Measurements from ENCODE around the gene ITIH6. TPM values are rescaled to one million over a fixed set of nuclear protein-coding genes. Genes with fewer than 3 reads are reported as not detected.

The ITIH6 gene
- total and polyA plus RNA-seq, 4 donors = 0.09 to 0.22 (median 0.10) TPM; not detected in 1

DNA sequence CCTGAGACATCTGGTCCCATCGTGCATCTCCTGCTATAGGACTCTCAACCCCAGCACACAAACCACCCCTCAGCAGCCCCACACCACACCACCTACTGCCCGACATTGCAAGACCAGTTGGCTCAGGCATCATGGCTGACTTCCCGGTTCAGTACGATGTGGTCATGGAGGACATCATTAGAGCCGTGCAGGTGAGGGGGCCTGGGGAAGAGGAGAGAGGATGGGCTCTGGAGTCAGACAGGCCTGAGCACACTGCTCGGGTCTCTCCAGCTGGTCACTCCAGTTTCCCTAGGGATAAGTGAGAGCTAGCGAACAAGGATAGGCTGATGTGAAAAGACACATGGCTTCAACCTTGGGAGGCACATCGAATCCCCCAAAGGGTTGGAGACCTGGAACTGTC, 26.7 kb upstream of the ITIH6 start:
- H3K4me3 ChIP-seq (ENCODE audit: low read depth, low read length) = no peak overlapping the region
- no peaks in the 10 kb centered on the region for H3K9me3 ChIP-seq (ENCODE audit: control insufficient read depth, insufficient read depth, low read length)
- H3K27me3 ChIP-seq (ENCODE audit: control insufficient read depth, insufficient read depth, low read length) = no peaks in the 10 kb centered on the region
- DNase-seq (ENCODE audit: low read depth in 4 of 6, low spot score in 6 of 6) = no peak
- no peak overlapping the region for H3K27ac ChIP-seq (ENCODE audit: low read depth, low read length)
- H3K4me1 ChIP-seq (ENCODE audit: control insufficient read depth, insufficient read depth, low read length) = peaks cover 4% of the 10 kb centered on the region
- 86% methylated on average over 7 of the region's 8 CpGs for WGBS (ENCODE audit: insufficient coverage)
- H3K36me3 ChIP-seq (ENCODE audit: control insufficient read depth, insufficient read depth, low read length) = no peaks in the 10 kb centered on the region

GRCh38 chrX:54824195-54824594, 26.1 kb upstream of the ITIH6 start:
- H3K36me3 ChIP-seq (ENCODE audit: control insufficient read depth, insufficient read depth, low read length) = no peaks in the 10 kb centered on the region
- no peak overlapping the region for H3K27ac ChIP-seq (ENCODE audit: low read depth, low read length)
- WGBS (ENCODE audit: insufficient coverage) = 75% methylated on average over 2 of the region's 5 CpGs
- H3K4me1 ChIP-seq (ENCODE audit: control insufficient read depth, insufficient read depth, low read length) = peaks cover 4% of the 10 kb centered on the region
- no peak overlapping the region for H3K4me3 ChIP-seq (ENCODE audit: low read depth, low read length)
- DNase-seq (ENCODE audit: low read depth in 4 of 6, low spot score in 6 of 6) = no peak
- no peaks in the 10 kb centered on the region for H3K9me3 ChIP-seq (ENCODE audit: control insufficient read depth, insufficient read depth, low read length)
- no peaks in the 10 kb centered on the region for H3K27me3 ChIP-seq (ENCODE audit: control insufficient read depth, insufficient read depth, low read length)

DNA sequence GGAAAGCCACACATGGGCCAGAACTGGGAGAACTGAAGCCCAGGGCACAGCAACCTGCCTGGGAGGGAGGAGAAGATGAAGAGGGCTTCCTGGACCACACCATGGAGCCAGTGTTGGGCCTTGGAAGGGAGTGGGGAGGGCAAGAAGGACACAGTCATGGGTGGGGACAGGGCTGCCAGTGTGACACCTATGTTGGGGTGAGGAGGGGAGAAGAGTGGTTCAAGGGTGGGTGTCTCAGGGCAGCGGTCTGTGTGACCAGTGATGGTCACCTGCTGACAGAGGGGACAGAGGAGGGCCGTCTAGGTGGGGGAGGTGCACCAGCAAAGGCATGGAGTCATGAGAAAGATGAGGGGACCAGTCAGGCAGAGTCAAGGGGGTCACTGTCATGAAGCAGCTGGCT, 23.3 kb upstream of the ITIH6 start:
- no peaks in the 10 kb centered on the region for H3K27me3 ChIP-seq (ENCODE audit: control insufficient read depth, insufficient read depth, low read length)
- 57% methylated on average over 2 of the region's 2 CpGs for WGBS (ENCODE audit: insufficient coverage)
- H3K4me1 ChIP-seq (ENCODE audit: control insufficient read depth, insufficient read depth, low read length) = peaks cover 4% of the 10 kb centered on the region
- H3K4me3 ChIP-seq (ENCODE audit: low read depth, low read length) = no peak overlapping the region
- peaks cover 4% of the 10 kb centered on the region for H3K36me3 ChIP-seq (ENCODE audit: control insufficient read depth, insufficient read depth, low read length)
- H3K9me3 ChIP-seq (ENCODE audit: control insufficient read depth, insufficient read depth, low read length) = no peaks in the 10 kb centered on the region
- DNase-seq (ENCODE audit: low read depth in 4 of 6, low spot score in 6 of 6) = no peak
- H3K27ac ChIP-seq (ENCODE audit: low read depth, low read length) = no peak overlapping the region

- 72% methylated on average over 5 of the region's 7 CpGs for WGBS (ENCODE audit: insufficient coverage)
- H3K27ac ChIP-seq (ENCODE audit: low read depth, low read length) = no peak overlapping the region
- H3K27me3 ChIP-seq (ENCODE audit: control insufficient read depth, insufficient read depth, low read length) = no peaks in the 10 kb centered on the region
- no peaks in the 10 kb centered on the region for H3K9me3 ChIP-seq (ENCODE audit: control insufficient read depth, insufficient read depth, low read length)
- no peak for DNase-seq (ENCODE audit: low read depth in 4 of 6, low spot score in 6 of 6)
- no peak overlapping the region for H3K4me3 ChIP-seq (ENCODE audit: low read depth, low read length)
- peaks cover 5% of the 10 kb centered on the region for H3K36me3 ChIP-seq (ENCODE audit: control insufficient read depth, insufficient read depth, low read length)
- peaks cover 4% of the 10 kb centered on the region for H3K4me1 ChIP-seq (ENCODE audit: control insufficient read depth, insufficient read depth, low read length)
Measured at GRCh38 chrX:54820737-54821136, 22.7 kb upstream of the ITIH6 start.

DNA sequence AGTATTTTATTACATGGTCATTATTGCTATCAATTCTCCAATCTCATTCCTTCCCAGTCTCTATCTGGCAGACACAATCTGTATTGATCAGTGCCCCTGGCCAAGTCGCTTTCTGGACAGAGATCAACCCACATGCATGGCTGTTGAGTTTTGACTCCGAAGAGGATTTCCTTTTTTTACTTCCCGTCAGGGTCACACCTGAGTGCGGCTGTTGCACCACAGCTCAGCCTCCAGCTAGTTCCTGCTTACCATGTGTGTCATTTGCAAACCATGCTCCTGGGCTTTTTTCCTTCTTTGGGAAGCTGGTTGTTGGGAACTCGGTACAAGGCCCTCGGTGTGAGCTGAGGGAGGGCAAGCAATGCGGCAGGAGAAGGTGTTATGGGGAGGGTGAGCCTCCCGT, 21.1 kb upstream of the ITIH6 start:
- Histone ChIP-seq H3K4me3 (ENCODE audit: low read depth, low read length) (no peak overlapping the region), H3K4me1 (ENCODE audit: control insufficient read depth, insufficient read depth, low read length) (peaks cover 2% of the 10 kb centered on the region), H3K9me3 (ENCODE audit: control insufficient read depth, insufficient read depth, low read length) (no peaks in the 10 kb centered on the region), H3K36me3 (ENCODE audit: control insufficient read depth, insufficient read depth, low read length) (peaks cover 19% of the 10 kb centered on the region), H3K27me3 (ENCODE audit: control insufficient read depth, insufficient read depth, low read length) (no peaks in the 10 kb centered on the region), H3K27ac (ENCODE audit: low read depth, low read length) (no peak overlapping the region)
- DNase-seq (ENCODE audit: low read depth in 4 of 6, low spot score in 6 of 6) = no peak
- WGBS (ENCODE audit: insufficient coverage) = 72% methylated on average over 5 of the region's 8 CpGs

- Histone ChIP-seq H3K27me3 (ENCODE audit: control insufficient read depth, insufficient read depth, low read length) (no peaks in the 10 kb centered on the region), H3K4me1 (ENCODE audit: control insufficient read depth, insufficient read depth, low read length) (no peaks in the 10 kb centered on the region), H3K27ac (ENCODE audit: low read depth, low read length) (no peak overlapping the region), H3K36me3 (ENCODE audit: control insufficient read depth, insufficient read depth, low read length) (peaks cover 23% of the 10 kb centered on the region), H3K9me3 (ENCODE audit: control insufficient read depth, insufficient read depth, low read length) (no peaks in the 10 kb centered on the region), H3K4me3 (ENCODE audit: low read depth, low read length) (no peak overlapping the region)
- no CpG with 5 or more reads among the region's 5 CpGs for WGBS (ENCODE audit: insufficient coverage)
- DNase-seq (ENCODE audit: low read depth in 4 of 6, low spot score in 6 of 6) = no peak
Measured at GRCh38 chrX:54818221-54818620, 20.2 kb upstream of the ITIH6 start.

DNA sequence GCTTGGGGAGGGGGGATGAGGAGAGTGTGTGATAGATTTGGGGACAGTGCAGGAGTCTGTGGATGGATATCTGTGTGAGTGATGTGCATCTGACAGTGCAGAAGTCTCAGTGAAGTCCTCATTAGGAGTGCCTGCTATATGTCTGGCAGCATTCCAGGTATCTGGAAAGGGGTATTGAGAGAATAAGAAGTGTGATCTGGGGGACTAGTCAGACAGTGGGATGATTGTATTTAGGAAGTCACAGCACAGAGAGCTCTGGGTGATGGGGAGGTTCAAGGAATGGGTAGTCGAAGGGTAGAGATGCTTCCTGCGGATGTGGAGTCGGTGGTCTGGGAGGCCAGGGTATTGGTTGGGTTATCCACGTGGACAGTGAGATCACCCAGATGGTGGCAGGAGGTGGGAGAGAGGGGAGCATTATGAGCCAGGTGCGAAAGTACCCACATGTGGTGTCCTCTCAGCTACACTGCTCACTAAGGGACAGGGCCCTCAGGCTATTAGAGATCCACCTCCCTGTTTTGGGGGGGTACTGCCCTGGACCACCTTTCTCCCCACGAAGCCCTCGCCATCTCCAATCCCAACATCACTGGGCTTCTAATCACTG, 19.3 kb upstream of the ITIH6 start:
- no peaks in the 10 kb centered on the region for H3K27me3 ChIP-seq (ENCODE audit: control insufficient read depth, insufficient read depth, low read length)
- DNase-seq (ENCODE audit: low read depth in 4 of 6, low spot score in 6 of 6) = peak in 2 of 6 donors; percentile 21 to 23
- WGBS (ENCODE audit: insufficient coverage) = 71% methylated on average over 3 of the region's 7 CpGs

GRCh38 chrX:54812306-54812705, 14.3 kb upstream of the ITIH6 start:
- Histone ChIP-seq H3K36me3 (ENCODE audit: control insufficient read depth, insufficient read depth, low read length) (peaks cover 45% of the 10 kb centered on the region), H3K4me3 (ENCODE audit: low read depth, low read length) (no peak overlapping the region), H3K4me1 (ENCODE audit: control insufficient read depth, insufficient read depth, low read length) (peaks cover 18% of the 10 kb centered on the region), H3K9me3 (ENCODE audit: control insufficient read depth, insufficient read depth, low read length) (no peaks in the 10 kb centered on the region), H3K27me3 (ENCODE audit: control insufficient read depth, insufficient read depth, low read length) (no peaks in the 10 kb centered on the region), H3K27ac (ENCODE audit: low read depth, low read length) (no peak overlapping the region)
- 70% methylated on average over 3 of the region's 3 CpGs for WGBS (ENCODE audit: insufficient coverage)
- DNase-seq (ENCODE audit: low read depth in 4 of 6, low spot score in 6 of 6) = no peak

More for the DNA sequence above, 19.3 kb upstream of the ITIH6 start:
- Histone ChIP-seq H3K4me3 (ENCODE audit: low read depth, low read length) (no peak overlapping the region), H3K36me3 (ENCODE audit: control insufficient read depth, insufficient read depth, low read length) (peaks cover 32% of the 10 kb centered on the region), H3K4me1 (ENCODE audit: control insufficient read depth, insufficient read depth, low read length) (no peaks in the 10 kb centered on the region), H3K27ac (ENCODE audit: low read depth, low read length) (no peak overlapping the region), H3K9me3 (ENCODE audit: control insufficient read depth, insufficient read depth, low read length) (no peaks in the 10 kb centered on the region)

GRCh38 chrX:54811301-54811885, 13.3 kb upstream of the ITIH6 start:
- no peaks in the 10 kb centered on the region for H3K9me3 ChIP-seq (ENCODE audit: control insufficient read depth, insufficient read depth, low read length)
- WGBS (ENCODE audit: insufficient coverage) = 75% methylated on average over 8 of the region's 9 CpGs
- no peak overlapping the region for H3K4me3 ChIP-seq (ENCODE audit: low read depth, low read length)
- no peaks in the 10 kb centered on the region for H3K27me3 ChIP-seq (ENCODE audit: control insufficient read depth, insufficient read depth, low read length)
- H3K27ac ChIP-seq (ENCODE audit: low read depth, low read length) = no peak overlapping the region
- peaks cover 42% of the 10 kb centered on the region for H3K36me3 ChIP-seq (ENCODE audit: control insufficient read depth, insufficient read depth, low read length)
- DNase-seq (ENCODE audit: low read depth in 4 of 6, low spot score in 6 of 6) = no peak
- H3K4me1 ChIP-seq (ENCODE audit: control insufficient read depth, insufficient read depth, low read length) = peaks cover 18% of the 10 kb centered on the region

DNA sequence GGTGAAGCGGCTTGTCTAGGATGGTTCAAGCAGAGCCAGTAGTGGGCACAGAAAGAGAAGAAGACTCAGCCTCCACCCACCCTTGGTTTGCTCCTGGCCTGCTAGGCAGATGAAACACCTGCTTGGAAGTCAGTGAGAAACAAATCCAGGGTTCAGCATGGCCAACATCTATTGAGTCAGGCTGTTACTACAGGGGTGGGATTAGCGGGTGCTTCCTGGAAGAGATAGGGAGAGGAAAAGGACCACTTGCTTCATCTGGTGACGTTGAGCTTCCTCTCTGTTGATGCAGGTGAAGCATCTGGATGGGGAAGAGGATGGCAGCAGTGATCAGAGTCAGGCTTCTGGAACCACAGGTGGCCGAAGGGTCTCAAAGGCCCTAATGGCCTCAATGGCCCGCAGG, 12.5 kb upstream of the ITIH6 start:
- H3K36me3 ChIP-seq (ENCODE audit: control insufficient read depth, insufficient read depth, low read length) = peaks cover 38% of the 10 kb centered on the region
- no peaks in the 10 kb centered on the region for H3K9me3 ChIP-seq (ENCODE audit: control insufficient read depth, insufficient read depth, low read length)
- no peak for DNase-seq (ENCODE audit: low read depth in 4 of 6, low spot score in 6 of 6)

More for the DNA sequence above, 12.5 kb upstream of the ITIH6 start:
- Histone ChIP-seq H3K4me3 (ENCODE audit: low read depth, low read length) (no peak overlapping the region), H3K27me3 (ENCODE audit: control insufficient read depth, insufficient read depth, low read length) (no peaks in the 10 kb centered on the region), H3K27ac (ENCODE audit: low read depth, low read length) (no peak overlapping the region), H3K4me1 (ENCODE audit: control insufficient read depth, insufficient read depth, low read length) (peaks cover 18% of the 10 kb centered on the region)
- WGBS (ENCODE audit: insufficient coverage) = 70% methylated on average over 5 of the region's 5 CpGs
